ENCODE data around the gene SLC30A2.

SLC30A2 gene

GRCh38 chr1:26041978-26042377 is 3.9 kb downstream of the SLC30A2 start:
- DNase-seq (ENCODE audit: low read depth in 2 of 2), result no peak

GRCh38 chr1:26041401-26041800 is 4.5 kb downstream of the SLC30A2 start:
- DNase-seq (ENCODE audit: low read depth in 2 of 2), result no peak

GRCh38 chr1:26038904-26039303 is 7.0 kb downstream of the SLC30A2 start:
- DNase-seq (ENCODE audit: low read depth in 2 of 2), result no peak

- no peak for DNase-seq (ENCODE audit: low read depth in 2 of 2)
These were observed 7.4 kb downstream of the SLC30A2 start for GRCh38 chr1:26038477-26038876.

- DNase-seq (ENCODE audit: low read depth in 2 of 2), result no peak
These were observed 8.0 kb downstream of the SLC30A2 start for GRCh38 chr1:26037904-26038303.

- DNase-seq (ENCODE audit: low read depth in 2 of 2), result no peak
These were observed 9.1 kb downstream of the SLC30A2 start for GRCh38 chr1:26036756-26037281.

- peak; percentile 65 to 73 for DNase-seq (ENCODE audit: low read depth in 2 of 2)
These were observed 9.8 kb downstream of the SLC30A2 start for GRCh38 chr1:26035959-26036755.

GRCh38 chr1:26035203-26035958 is 10.5 kb downstream of the SLC30A2 start:
- peak; percentile 86 to 90 for DNase-seq (ENCODE audit: low read depth in 2 of 2)

- no peak for DNase-seq (ENCODE audit: low read depth in 2 of 2)
These were observed 11.3 kb downstream of the SLC30A2 start for GRCh38 chr1:26034504-26035202.

GRCh38 chr1:26032656-26033357 is 13.1 kb downstream of the SLC30A2 start:
- no peak for DNase-seq (ENCODE audit: low read depth in 2 of 2)

- DNase-seq (ENCODE audit: low read depth in 2 of 2), result no peak
These were observed 14.2 kb downstream of the SLC30A2 start for GRCh38 chr1:26031611-26032220.

- DNase-seq (ENCODE audit: low read depth in 2 of 2), result no peak
These were observed 14.7 kb downstream of the SLC30A2 start for GRCh38 chr1:26031196-26031595.

GRCh38 chr1:26029864-26030481 is 15.9 kb downstream of the SLC30A2 start:
- DNase-seq (ENCODE audit: low read depth in 2 of 2), result no peak

GRCh38 chr1:26029054-26029863 is 16.7 kb downstream of the SLC30A2 start:
- no peak for DNase-seq (ENCODE audit: low read depth in 2 of 2)

GRCh38 chr1:26028490-26028980 is 17.4 kb downstream of the SLC30A2 start:
- no peak for DNase-seq (ENCODE audit: low read depth in 2 of 2)

GRCh38 chr1:26027716-26028489 is 18.0 kb downstream of the SLC30A2 start:
- no peak for DNase-seq (ENCODE audit: low read depth in 2 of 2)

GRCh38 chr1:26025517-26025916 is 20.4 kb downstream of the SLC30A2 start:
- DNase-seq (ENCODE audit: low read depth in 2 of 2), result no peak

GRCh38 chr1:26025060-26025459 is 20.9 kb downstream of the SLC30A2 start:
- no peak for DNase-seq (ENCODE audit: low read depth in 2 of 2)

GRCh38 chr1:26023826-26024225 is 22.1 kb downstream of the SLC30A2 start:
- DNase-seq (ENCODE audit: low read depth in 2 of 2), result no peak

Data from stimulated activated CD8-positive, alpha-beta memory T cell treated with anti-CD3 and anti-CD28 coated beads, Interleukin-2, amount 100 ng/mL, for 48 hours (primary cell).